ENCODE data around the gene CPNE5.
A peak's percentile ranks its signal among the peaks of the same experiment; 100 is the strongest.

The CPNE5 gene

DNA sequence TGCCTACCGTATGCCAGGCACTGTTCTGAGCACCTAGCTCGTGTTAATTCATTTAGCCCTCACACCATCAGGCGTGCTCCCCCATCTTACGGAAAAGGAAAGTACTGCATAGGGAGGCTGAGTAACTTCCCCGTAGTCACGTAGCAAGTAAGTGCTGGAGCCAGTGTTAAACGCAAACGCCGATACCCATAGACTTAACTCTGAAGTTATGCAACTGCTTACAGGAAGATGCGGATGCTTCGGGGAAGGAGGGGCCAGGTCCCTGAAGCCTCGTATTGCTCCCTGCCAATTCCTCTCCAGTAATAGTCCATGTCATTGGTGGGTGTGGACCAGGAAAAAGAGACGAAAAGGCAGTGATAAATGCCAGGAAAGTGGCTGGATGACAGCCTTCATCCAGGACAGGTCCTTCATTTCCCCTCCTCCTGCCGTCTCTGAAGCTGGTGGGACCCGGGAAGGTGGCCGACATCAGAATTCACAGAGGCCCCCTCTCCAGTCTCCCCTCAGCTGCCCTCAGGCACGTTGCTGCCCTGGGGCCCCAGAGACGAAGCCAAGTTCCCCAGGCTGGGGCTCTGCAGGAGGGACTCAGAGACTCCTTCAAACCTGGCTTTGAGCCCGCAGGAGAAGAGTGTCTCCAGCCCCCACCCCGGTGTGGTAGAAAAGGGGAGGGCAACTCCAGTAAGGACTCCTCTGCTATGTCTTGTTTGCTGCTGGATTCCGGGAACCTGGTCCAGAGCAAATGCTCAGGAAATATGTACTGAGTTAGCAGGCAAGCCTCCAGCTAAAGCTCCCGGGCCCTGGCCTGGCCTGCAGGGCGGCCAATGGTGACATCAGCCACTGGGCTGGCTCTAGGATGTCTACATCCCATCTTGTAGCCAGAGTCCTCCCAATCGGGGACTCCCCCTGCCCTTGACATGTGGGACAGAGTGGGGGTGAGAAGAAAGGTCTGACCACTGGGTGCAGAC, 103.9 kb downstream of the CPNE5 start:
- peak overlapping the region in 3 of 7 experiments; percentile 40 to 63 (median 59) for H3K4me3 ChIP-seq (ENCODE audit: control insufficient read depth in 1 of 7, extremely low read depth in 1 of 7, insufficient read depth in 4 of 7, low read depth in 2 of 7, low read length in 6 of 7)
- H3K27ac ChIP-seq (ENCODE audit: insufficient read depth in 1 of 2, low read depth in 1 of 2, low read length in 2 of 2, poor library complexity in 1 of 2, severe bottlenecking in 2 of 2): no peak overlapping the region
- peaks cover 0 to 1% (median 0%) of the 10 kb centered on the region in 5 experiments for H3K27me3 ChIP-seq (replicated peaks in 2 of 5; ENCODE audit: control insufficient read depth in 4 of 5, insufficient read depth in 5 of 5, low read length in 4 of 5)
- H3K9me3 ChIP-seq (ENCODE audit: control extremely low read depth in 1 of 5, control insufficient read depth in 4 of 5, insufficient read depth in 2 of 5, low read depth in 1 of 5, low read length in 4 of 5): no peaks in the 10 kb centered on the region
- peaks cover 0 to 12% (median 10%) of the 10 kb centered on the region in 4 experiments for H3K4me1 ChIP-seq (ENCODE audit: control extremely low read depth in 1 of 4, control insufficient read depth in 4 of 4, insufficient read depth in 4 of 4, low read length in 3 of 4)
- H3K36me3 ChIP-seq (ENCODE audit: control insufficient read depth in 4 of 4, insufficient read depth in 4 of 4, low read length in 3 of 4): peaks cover 0 to 10% (median 0%) of the 10 kb centered on the region in 4 experiments
- ChIA-PET POLR2A (no interaction called here), CTCF (interaction anchor here (0.7 to 5.2 kb wide), 4 partner anchors 23 to 120 kb away, joined by 3 to 22 read pairs (median 6); no protein-coding TSS in a partner anchor)
- WGBS (ENCODE audit: insufficient coverage): 16% methylated on average over 22 of the region's 24 CpGs
- peak; percentile 67 to 86 (median 85) for DNase-seq

DNA sequence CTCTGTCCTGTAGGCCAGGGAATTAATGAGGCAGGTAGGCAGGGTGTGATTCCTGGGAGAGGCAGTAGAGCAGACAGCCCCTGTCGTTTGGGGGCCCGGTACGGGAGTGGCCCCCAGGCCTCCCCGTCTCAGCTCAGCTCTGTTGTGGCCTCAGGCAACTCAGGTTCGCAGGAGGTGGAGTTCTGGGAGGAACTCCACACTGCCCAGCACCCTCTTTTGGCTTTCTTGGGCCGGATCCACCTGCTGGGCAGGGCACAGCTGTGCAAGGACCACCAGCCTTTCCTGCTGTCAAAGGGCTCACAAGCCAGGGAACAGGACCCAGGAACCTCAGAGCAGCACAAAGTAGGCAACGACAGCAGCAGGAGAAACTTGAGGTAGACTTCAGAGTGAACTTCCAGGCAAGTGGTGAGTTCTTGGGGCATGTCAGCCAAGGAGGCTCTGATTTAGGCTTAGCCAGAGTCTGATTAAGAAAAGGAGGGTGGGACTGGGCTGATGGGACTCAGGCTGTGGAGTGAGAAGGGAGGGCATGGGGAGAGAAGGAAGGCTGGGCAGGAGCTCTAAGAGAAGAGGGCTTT, 104.7 kb downstream of the CPNE5 start:
- Histone ChIP-seq H3K27ac (ENCODE audit: insufficient read depth in 1 of 2, low read depth in 1 of 2, low read length in 2 of 2, poor library complexity in 1 of 2, severe bottlenecking in 2 of 2) (no peak overlapping the region), H3K27me3 (replicated peaks in 2 of 5; ENCODE audit: control insufficient read depth in 4 of 5, insufficient read depth in 5 of 5, low read length in 4 of 5) (peaks cover 0 to 1% (median 0%) of the 10 kb centered on the region in 5 experiments), H3K9me3 (ENCODE audit: control extremely low read depth in 1 of 5, control insufficient read depth in 4 of 5, insufficient read depth in 2 of 5, low read depth in 1 of 5, low read length in 4 of 5) (no peaks in the 10 kb centered on the region), H3K4me3 (ENCODE audit: control insufficient read depth in 1 of 7, extremely low read depth in 1 of 7, insufficient read depth in 4 of 7, low read depth in 2 of 7, low read length in 6 of 7) (peak overlapping the region in 3 of 7 experiments; percentile 40 to 63 (median 59)), H3K4me1 (ENCODE audit: control extremely low read depth in 1 of 4, control insufficient read depth in 4 of 4, insufficient read depth in 4 of 4, low read length in 3 of 4) (peaks cover 0 to 12% (median 10%) of the 10 kb centered on the region in 4 experiments), H3K36me3 (ENCODE audit: control insufficient read depth in 4 of 4, insufficient read depth in 4 of 4, low read length in 3 of 4) (peaks cover 0 to 10% (median 0%) of the 10 kb centered on the region in 4 experiments)
- CTCF ChIA-PET: interaction anchor here (0.7 to 5.2 kb wide), 5 partner anchors 24 to 119 kb away, joined by 3 to 22 read pairs (median 3); no protein-coding TSS in a partner anchor
- 89% methylated on average over 6 of the region's 7 CpGs for WGBS (ENCODE audit: insufficient coverage)
- POLR2A ChIA-PET: no interaction called here
- no peak for DNase-seq

DNA sequence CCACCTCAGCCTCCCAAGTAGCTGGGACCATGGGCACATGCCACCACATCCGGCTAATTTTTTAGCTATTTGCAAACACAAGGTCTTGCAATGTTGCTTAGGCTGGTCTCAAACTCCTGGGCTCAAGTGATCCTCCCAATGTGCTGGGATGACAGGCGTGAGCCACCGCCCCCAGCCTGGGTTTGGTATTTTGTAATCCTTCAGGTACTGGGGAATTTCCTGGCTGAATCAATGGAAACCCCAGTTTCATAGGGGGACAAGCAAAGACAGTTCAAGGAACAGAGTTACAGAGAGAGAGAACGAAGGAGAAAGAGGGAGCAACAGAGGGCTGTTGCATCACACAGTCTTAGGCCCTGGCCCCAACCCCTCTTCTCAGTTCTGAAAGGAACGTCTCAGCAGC, 105.9 kb downstream of the CPNE5 start:
- Histone ChIP-seq H3K27ac (ENCODE audit: insufficient read depth in 1 of 2, low read depth in 1 of 2, low read length in 2 of 2, poor library complexity in 1 of 2, severe bottlenecking in 2 of 2) (no peak overlapping the region), H3K9me3 (ENCODE audit: control extremely low read depth in 1 of 5, control insufficient read depth in 4 of 5, insufficient read depth in 2 of 5, low read depth in 1 of 5, low read length in 4 of 5) (no peaks in the 10 kb centered on the region), H3K4me1 (ENCODE audit: control extremely low read depth in 1 of 4, control insufficient read depth in 4 of 4, insufficient read depth in 4 of 4, low read length in 3 of 4) (peaks cover 0 to 12% (median 11%) of the 10 kb centered on the region in 4 experiments), H3K36me3 (ENCODE audit: control insufficient read depth in 4 of 4, insufficient read depth in 4 of 4, low read length in 3 of 4) (peaks cover 0 to 10% (median 0%) of the 10 kb centered on the region in 4 experiments), H3K27me3 (replicated peaks in 2 of 5; ENCODE audit: control insufficient read depth in 4 of 5, insufficient read depth in 5 of 5, low read length in 4 of 5) (peaks cover 0 to 1% (median 0%) of the 10 kb centered on the region in 5 experiments), H3K4me3 (ENCODE audit: control insufficient read depth in 1 of 7, extremely low read depth in 1 of 7, insufficient read depth in 4 of 7, low read depth in 2 of 7, low read length in 6 of 7) (no peak overlapping the region)
- CTCF ChIA-PET: interaction anchor here (0.6 to 5.2 kb wide), 8 partner anchors 9 to 124 kb away, joined by 3 to 22 read pairs (median 3); no protein-coding TSS in a partner anchor
- POLR2A ChIA-PET: no interaction called here
- no peak for DNase-seq
- 100% methylated on average over 5 of the region's 5 CpGs for WGBS (ENCODE audit: insufficient coverage)

DNA sequence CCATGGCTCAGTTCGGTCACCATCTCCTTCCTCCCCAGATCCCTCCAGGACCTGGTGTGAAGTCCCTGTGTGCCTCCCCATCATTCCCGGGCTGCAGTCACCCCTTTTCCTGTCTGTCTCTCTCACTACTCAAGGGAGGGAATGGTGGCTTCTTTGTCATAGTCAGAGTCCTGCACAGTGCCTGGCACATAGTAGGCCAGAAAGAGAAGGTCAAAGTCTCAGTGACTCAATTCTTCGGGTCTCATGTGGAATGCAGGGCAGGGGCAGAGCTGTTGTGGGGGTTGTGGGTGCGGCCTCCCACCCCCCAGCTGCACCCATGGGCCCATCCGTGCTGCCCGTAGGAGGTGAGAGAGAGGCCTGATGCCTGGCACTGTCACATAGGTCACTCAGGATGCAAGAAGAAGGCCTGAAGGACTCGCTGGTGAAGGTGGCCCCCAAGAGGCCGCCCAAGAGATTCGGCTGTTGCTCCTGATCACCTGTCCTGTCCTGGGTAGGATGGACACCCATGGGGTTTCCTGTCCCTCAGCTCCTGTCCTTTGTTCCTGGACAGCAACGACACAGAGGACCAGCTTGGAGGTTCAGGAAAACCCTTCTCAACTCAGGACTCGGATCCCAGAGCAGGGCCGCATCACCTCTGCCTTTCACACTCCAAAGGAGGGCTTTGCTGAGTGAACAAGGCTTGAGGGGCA, 107.5 kb downstream of the CPNE5 start:
- Histone ChIP-seq H3K4me1 (ENCODE audit: control extremely low read depth in 1 of 4, control insufficient read depth in 4 of 4, insufficient read depth in 4 of 4, low read length in 3 of 4) (peaks cover 0 to 21% (median 11%) of the 10 kb centered on the region in 4 experiments), H3K4me3 (ENCODE audit: control insufficient read depth in 1 of 7, extremely low read depth in 1 of 7, insufficient read depth in 4 of 7, low read depth in 2 of 7, low read length in 6 of 7) (no peak overlapping the region), H3K9me3 (ENCODE audit: control extremely low read depth in 1 of 5, control insufficient read depth in 4 of 5, insufficient read depth in 2 of 5, low read depth in 1 of 5, low read length in 4 of 5) (no peaks in the 10 kb centered on the region), H3K27ac (ENCODE audit: insufficient read depth in 1 of 2, low read depth in 1 of 2, low read length in 2 of 2, poor library complexity in 1 of 2, severe bottlenecking in 2 of 2) (no peak overlapping the region), H3K27me3 (replicated peaks in 2 of 5; ENCODE audit: control insufficient read depth in 4 of 5, insufficient read depth in 5 of 5, low read length in 4 of 5) (peaks cover 0 to 1% (median 0%) of the 10 kb centered on the region in 5 experiments), H3K36me3 (ENCODE audit: control insufficient read depth in 4 of 4, insufficient read depth in 4 of 4, low read length in 3 of 4) (peaks cover 0 to 10% (median 2%) of the 10 kb centered on the region in 4 experiments)
- DNase-seq: no peak
- POLR2A ChIA-PET: no interaction called here
- WGBS (ENCODE audit: insufficient coverage): 98% methylated on average over 9 of the region's 12 CpGs
- CTCF ChIA-PET: interaction anchor here (1.2 to 5.2 kb wide), 4 partner anchors 15 to 117 kb away, joined by 3 to 22 read pairs (median 3); no protein-coding TSS in a partner anchor

DNA sequence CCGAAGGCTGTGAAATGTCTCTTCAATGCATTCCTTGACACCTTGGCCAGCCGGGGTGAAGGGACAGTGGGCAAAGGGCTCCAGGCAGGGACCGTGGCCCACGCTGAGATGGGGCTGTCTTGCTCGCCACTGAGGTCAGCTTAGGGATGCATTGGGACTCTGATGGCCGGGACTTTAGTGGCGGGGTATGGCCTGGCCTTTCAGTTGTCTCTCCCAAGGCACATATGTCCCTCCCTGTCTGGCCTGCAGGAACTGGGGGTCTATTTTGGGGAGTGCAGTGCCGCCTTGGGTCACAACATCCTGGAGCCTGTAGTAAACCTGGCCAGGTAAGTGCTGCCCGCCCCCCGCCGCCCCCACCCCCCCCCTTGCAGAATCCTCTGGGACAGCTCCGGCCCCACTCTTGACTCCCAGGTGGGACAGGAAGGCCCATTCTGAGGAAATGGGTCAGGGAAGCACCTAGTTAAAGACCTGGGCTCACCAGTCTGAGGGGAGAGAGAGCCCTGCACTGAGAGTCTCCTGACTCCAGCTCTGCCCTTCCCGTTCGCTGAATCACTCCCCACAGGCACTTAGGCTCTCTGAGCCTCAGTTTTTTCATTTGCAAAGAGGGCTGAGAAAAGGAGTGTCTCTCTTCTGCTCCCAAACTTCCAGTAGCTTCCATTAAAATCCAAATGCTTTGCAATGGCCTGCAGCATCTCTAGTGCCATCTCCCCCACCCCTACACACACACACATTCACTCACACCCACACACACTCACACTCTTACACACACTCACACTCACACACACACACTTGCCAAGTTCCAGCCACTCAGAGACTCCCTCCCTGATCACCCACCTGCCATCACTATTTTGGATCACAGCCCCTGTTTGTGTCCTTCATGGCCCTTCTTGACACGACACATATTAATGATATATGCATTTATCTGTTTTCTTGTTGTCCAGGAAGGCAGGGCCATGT, 108.5 kb downstream of the CPNE5 start:
- WGBS (ENCODE audit: insufficient coverage): 98% methylated on average over 6 of the region's 15 CpGs
- H3K27ac ChIP-seq (ENCODE audit: insufficient read depth in 1 of 2, low read depth in 1 of 2, low read length in 2 of 2, poor library complexity in 1 of 2, severe bottlenecking in 2 of 2): no peak overlapping the region
- H3K4me1 ChIP-seq (ENCODE audit: control extremely low read depth in 1 of 4, control insufficient read depth in 4 of 4, insufficient read depth in 4 of 4, low read length in 3 of 4): peaks cover 0 to 21% (median 11%) of the 10 kb centered on the region in 4 experiments
- DNase-seq: no peak
- H3K9me3 ChIP-seq (ENCODE audit: control extremely low read depth in 1 of 5, control insufficient read depth in 4 of 5, insufficient read depth in 2 of 5, low read depth in 1 of 5, low read length in 4 of 5): no peaks in the 10 kb centered on the region
- H3K27me3 ChIP-seq (replicated peaks in 2 of 5; ENCODE audit: control insufficient read depth in 4 of 5, insufficient read depth in 5 of 5, low read length in 4 of 5): peaks cover 0 to 1% (median 0%) of the 10 kb centered on the region in 5 experiments
- peaks cover 0 to 10% (median 2%) of the 10 kb centered on the region in 4 experiments for H3K36me3 ChIP-seq (ENCODE audit: control insufficient read depth in 4 of 4, insufficient read depth in 4 of 4, low read length in 3 of 4)
- POLR2A ChIA-PET: interaction anchor here (0.6 kb wide), 1 partner anchor 23 kb away, joined by 3 read pairs; no protein-coding TSS in a partner anchor
- H3K4me3 ChIP-seq (ENCODE audit: control insufficient read depth in 1 of 7, extremely low read depth in 1 of 7, insufficient read depth in 4 of 7, low read depth in 2 of 7, low read length in 6 of 7): no peak overlapping the region
- CTCF ChIA-PET: interaction anchor here (1.1 to 1.4 kb wide), 3 partner anchors 14 to 40 kb away, joined by 3 read pairs; no protein-coding TSS in a partner anchor

DNA sequence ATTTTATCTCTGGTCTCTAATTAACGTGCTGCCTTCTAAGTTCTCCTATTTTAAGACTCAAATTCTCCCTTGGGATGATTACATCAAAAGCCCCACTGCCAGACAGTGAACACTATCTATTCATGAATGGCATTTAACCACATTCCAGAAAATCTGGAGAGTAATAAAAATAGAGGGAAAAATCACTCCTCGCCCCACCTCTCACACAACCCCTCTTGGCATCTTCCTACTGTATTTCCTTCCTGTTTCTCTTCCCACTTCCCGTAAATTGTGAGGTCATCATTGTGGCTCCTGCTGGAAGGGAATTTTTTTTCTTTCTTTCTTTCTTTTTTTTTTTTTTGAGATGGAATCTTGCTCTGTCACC, 110.1 kb downstream of the CPNE5 start:
- DNase-seq: no peak
- no peak overlapping the region for H3K4me3 ChIP-seq (ENCODE audit: control insufficient read depth in 1 of 7, extremely low read depth in 1 of 7, insufficient read depth in 4 of 7, low read depth in 2 of 7, low read length in 6 of 7)
- peaks cover 0 to 11% (median 0%) of the 10 kb centered on the region in 4 experiments for H3K4me1 ChIP-seq (ENCODE audit: control extremely low read depth in 1 of 4, control insufficient read depth in 4 of 4, insufficient read depth in 4 of 4, low read length in 3 of 4)
- peaks cover 0 to 10% (median 2%) of the 10 kb centered on the region in 4 experiments for H3K36me3 ChIP-seq (ENCODE audit: control insufficient read depth in 4 of 4, insufficient read depth in 4 of 4, low read length in 3 of 4)
- ChIA-PET CTCF (interaction anchor here (1.6 kb wide), 1 partner anchor 23 kb away, joined by 3 read pairs; no protein-coding TSS in a partner anchor), POLR2A (no interaction called here)
- H3K9me3 ChIP-seq (ENCODE audit: control extremely low read depth in 1 of 5, control insufficient read depth in 4 of 5, insufficient read depth in 2 of 5, low read depth in 1 of 5, low read length in 4 of 5): no peaks in the 10 kb centered on the region
- no CpG with 5 or more reads among the region's 3 CpGs for WGBS (ENCODE audit: insufficient coverage)
- H3K27ac ChIP-seq (ENCODE audit: insufficient read depth in 1 of 2, low read depth in 1 of 2, low read length in 2 of 2, poor library complexity in 1 of 2, severe bottlenecking in 2 of 2): no peak overlapping the region
- H3K27me3 ChIP-seq (replicated peaks in 2 of 5; ENCODE audit: control insufficient read depth in 4 of 5, insufficient read depth in 5 of 5, low read length in 4 of 5): no peaks in the 10 kb centered on the region
